GM12872 (cell line): ENCODE results near the gene APOB.

Experiments
- TF ChIP-seq, protein P1 (sequence below): IDR thresholded peaks from 3 replicates; pipeline ENCODE4 v1.5.1; 2011; ENCODE audit warnings: low read depth, mild to moderate bottlenecking, low read length, moderate library complexity; ENCODE audit not compliant: insufficient read depth

Gene APOB

DNA sequence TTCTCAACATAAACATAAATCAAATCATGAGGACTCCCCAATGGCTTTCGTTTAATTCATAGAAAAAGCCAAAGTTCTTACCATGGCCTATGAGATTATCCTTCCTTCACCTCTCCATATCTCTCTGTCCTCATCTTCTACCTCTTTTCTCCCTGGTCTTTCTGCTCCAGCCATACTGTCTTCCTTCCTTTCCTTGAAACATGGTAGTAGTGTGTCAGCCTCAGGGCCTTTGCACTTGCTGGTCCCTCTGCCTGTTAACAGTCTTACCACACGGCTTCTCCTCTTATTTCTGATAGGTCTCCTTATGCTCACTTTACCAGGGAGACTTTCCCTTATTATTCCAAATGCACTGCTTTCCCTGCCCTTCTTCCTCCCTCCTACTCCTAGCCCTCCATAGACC is 25.6 kb downstream of the APOB start:
- TF ChIP-seq, protein P1, sequence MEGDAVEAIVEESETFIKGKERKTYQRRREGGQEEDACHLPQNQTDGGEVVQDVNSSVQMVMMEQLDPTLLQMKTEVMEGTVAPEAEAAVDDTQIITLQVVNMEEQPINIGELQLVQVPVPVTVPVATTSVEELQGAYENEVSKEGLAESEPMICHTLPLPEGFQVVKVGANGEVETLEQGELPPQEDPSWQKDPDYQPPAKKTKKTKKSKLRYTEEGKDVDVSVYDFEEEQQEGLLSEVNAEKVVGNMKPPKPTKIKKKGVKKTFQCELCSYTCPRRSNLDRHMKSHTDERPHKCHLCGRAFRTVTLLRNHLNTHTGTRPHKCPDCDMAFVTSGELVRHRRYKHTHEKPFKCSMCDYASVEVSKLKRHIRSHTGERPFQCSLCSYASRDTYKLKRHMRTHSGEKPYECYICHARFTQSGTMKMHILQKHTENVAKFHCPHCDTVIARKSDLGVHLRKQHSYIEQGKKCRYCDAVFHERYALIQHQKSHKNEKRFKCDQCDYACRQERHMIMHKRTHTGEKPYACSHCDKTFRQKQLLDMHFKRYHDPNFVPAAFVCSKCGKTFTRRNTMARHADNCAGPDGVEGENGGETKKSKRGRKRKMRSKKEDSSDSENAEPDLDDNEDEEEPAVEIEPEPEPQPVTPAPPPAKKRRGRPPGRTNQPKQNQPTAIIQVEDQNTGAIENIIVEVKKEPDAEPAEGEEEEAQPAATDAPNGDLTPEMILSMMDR: no peak

DNA sequence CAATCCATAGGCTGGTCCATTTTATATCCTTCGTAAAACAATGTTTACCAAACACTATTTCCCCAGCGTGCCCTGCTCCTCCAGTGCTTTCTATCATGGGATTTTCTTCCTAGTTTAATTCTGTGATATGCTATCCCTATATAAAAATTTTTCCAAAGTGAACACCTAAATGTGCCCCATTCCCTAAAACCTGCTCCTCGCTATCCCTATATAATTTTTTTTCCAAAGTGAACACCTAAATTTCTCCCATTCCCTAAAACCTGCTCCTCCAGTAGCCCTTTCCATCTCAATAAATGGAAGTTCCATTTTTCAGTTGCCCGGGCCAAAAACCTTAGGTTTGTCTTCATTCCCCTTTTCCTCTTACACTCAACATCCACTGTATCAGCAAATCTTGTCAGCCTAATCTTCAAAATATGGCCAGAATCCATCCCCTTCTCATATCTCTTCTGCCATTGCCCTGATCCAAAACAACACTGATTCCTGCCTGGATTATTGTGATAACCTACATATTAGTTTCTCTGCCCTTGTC is 26.1 kb downstream of the APOB start:
- TF ChIP-seq, protein P1: no peak

DNA sequence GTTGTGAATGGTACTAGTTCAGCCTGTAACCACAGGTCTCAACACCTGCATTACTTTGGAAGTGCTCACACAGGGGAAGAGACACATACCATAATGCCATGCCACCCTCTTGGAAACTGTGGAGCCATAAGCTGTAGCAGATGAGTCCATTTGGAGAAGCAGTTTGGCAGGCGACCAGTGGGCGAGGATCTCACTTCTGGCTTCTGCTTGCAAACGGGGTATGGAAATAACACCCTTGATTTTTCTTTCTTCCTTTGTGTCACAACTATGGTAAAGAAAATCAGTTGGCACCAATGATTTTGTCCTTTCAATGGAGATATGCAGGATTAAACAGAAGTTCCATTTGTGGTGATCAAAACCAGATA is 28.6 kb downstream of the APOB start:
- TF ChIP-seq, protein P1: no peak

DNA sequence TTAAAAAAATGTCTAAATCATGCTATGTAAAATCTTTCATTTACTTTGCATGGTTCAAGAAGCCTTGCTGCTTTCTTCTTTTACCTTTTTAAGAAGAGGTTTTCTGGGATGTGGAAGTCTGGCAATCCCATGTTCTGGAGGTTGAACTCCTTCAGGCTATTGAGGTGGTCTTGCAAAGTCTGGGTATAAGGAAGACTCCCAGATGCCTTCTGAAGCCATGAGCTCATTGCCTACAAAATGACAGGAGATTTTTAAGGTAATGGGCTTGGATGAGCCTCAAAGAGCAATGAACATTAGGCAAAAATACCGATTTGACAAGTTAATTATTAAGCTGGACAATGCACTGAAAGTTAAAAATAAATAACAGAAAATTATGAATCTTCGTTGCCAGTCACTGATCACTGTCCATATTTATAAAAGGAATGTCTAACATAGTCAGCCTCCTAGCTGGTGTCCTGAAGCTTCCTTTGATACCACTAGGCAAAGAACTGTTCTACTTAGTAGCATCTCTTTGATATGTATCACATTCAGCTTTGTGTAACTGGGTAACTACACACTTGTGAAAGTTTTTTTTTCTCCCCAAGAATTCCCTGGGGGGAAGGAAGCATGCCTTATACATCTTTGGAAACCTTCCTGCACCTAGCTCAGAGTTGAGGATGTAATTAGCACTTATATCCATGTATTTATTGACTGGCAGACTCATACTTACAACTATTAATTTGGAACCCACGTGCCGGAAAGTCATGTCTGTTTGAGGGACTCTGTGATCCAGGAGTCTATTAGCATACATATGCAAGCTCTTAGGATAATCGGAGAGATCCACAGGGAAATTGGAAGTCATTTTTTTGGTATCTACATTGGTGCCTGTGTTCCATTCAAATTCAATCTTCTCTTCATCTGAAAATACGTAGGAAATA is 29.3 kb downstream of the APOB start:
- TF ChIP-seq, protein P1: no peak

DNA sequence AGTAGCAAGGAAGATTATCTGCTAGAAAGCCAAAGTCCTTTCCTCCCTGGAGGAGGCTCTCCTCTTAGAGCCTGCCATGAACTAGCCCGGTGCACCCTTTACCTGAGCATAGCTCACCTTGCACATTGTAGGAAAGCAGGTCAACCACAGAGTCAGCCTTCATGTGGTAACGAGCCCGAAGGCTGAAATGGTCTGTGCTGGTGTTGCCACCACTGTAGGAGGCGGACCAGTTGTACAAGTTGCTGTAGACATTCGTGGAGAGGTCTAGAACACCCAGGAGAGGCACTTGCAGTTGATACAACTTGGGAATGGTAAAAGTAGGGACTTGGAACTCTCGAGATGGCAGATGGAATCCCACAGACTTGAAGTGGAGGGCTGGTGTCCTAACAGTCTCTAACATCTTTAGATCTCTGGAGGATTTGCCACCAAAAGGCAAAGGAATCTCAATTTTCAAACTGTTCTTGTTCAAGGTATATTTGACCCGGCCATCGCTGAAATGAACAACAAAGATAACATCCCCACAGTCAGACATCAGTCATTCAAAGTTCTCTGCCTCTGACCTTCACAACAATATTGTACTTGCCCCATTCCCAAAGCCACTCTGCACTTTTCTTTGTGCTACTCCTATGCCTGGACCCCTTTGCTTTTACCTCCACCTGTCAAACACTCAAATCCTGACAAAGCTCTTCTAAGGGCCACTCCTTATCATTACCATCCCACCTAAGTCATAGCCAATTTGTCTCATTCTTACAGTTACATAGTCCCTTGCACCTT is 30.6 kb downstream of the APOB start:
- TF ChIP-seq, protein P1: no peak

DNA sequence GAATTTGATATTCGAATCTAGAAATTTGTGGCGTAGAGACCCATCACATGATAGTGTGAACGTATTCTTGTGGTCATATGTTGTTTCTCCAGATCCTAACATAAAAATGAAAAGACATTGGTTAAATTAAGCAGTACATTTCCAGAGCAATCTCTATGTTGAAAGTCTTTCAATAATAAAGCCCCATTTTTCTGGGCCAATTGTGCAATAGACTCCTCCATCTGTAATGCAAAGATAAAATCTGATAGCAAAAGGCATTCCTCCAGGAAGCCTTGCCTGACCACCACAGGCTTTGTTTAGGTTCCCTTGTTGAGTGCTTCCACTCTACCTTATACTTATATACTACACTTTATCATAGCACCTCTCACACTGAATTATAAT is 31.3 kb downstream of the APOB start:
- TF ChIP-seq, protein P1: no peak

DNA sequence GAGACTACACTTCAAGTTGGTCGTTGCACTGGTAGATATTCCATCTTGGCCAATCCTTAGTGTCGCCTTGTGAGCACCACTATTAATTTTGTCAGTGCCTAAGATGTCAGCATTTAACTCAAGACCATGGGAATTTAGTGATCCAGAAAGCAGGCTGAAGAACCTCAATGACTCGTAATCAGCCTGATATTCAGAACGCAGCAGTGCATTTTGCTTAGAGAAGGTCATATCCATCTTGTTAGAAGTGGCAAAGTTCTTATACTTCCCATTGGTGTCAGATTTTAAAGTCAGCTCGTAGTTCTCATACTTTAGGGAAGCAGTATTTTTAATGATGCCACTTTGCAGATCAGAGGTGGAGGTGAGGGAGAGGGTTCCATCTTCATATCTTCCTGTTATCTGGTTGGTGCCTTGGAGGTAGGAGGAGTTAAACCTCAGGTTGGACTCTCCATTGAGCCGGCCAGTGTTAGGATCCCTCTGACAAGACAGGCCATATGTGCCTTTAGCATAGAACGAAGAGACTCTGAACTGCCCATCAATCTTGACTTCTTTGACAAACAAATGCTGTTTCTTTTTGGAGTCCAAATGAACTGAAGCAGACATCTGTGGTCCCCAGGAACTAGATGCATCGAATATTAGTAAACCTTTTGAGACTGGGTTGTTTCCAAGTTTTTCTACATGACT is 31.9 kb downstream of the APOB start:
- TF ChIP-seq, protein P1: no peak
